ENCODE data around the gene HOXD10.

Gene HOXD10

DNA sequence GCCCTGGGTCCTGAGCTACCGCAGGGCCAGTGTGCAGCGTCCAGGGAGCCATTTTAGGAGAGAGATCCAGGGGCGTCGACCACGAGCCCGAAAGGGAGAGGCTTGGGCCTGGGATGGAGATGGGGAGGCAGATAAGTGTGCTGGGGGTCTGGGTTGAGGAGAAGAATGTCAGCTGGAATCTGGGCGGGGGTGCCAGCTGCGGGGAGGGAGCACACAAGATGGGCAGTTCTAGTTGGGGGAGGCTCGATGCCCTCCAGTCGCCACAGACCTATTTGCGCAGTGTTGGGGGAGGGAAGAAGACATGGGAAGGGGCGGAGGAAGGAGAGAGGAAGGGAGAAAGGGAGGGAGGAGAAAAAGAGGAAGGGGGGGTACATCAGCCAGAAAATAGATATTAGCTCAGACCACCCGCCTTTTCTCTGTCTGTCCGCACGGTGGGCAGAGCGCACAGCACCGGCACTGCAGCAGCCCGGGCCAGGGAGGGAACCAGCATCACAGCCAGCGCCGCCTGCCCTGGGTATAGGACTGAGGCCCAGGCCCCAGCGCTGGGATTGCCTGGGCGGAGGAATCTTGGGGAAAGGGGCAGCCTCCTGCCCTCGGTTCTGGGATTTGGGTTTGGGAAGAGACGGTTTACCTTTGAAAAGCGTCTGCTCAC lies 11.4 kb upstream of the HOXD10 start:
- DNase-seq (ENCODE audit: low read depth in 1 of 2, low spot score in 1 of 2), result no peak
- no peak overlapping the region for H3K4me3 ChIP-seq (replicated peaks; ENCODE audit: insufficient read depth, low read length)
- TF ChIP-seq SPI1 (IDR thresholded peaks at IDR 0.05; ENCODE audit: borderline replicate concordance, low read depth) (no peak), GABPA (IDR thresholded peaks at IDR 0.05; ENCODE audit: low read depth) (no peak), POLR2AphosphoS5 (IDR thresholded peaks at IDR 0.05; ENCODE audit: low read depth) (no peak)
- TF ChIP-seq, protein P1, sequence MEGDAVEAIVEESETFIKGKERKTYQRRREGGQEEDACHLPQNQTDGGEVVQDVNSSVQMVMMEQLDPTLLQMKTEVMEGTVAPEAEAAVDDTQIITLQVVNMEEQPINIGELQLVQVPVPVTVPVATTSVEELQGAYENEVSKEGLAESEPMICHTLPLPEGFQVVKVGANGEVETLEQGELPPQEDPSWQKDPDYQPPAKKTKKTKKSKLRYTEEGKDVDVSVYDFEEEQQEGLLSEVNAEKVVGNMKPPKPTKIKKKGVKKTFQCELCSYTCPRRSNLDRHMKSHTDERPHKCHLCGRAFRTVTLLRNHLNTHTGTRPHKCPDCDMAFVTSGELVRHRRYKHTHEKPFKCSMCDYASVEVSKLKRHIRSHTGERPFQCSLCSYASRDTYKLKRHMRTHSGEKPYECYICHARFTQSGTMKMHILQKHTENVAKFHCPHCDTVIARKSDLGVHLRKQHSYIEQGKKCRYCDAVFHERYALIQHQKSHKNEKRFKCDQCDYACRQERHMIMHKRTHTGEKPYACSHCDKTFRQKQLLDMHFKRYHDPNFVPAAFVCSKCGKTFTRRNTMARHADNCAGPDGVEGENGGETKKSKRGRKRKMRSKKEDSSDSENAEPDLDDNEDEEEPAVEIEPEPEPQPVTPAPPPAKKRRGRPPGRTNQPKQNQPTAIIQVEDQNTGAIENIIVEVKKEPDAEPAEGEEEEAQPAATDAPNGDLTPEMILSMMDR (IDR thresholded peaks at IDR 0.05; ENCODE audit: insufficient read depth, low read length), result no peak
- TF ChIP-seq, protein P2, sequence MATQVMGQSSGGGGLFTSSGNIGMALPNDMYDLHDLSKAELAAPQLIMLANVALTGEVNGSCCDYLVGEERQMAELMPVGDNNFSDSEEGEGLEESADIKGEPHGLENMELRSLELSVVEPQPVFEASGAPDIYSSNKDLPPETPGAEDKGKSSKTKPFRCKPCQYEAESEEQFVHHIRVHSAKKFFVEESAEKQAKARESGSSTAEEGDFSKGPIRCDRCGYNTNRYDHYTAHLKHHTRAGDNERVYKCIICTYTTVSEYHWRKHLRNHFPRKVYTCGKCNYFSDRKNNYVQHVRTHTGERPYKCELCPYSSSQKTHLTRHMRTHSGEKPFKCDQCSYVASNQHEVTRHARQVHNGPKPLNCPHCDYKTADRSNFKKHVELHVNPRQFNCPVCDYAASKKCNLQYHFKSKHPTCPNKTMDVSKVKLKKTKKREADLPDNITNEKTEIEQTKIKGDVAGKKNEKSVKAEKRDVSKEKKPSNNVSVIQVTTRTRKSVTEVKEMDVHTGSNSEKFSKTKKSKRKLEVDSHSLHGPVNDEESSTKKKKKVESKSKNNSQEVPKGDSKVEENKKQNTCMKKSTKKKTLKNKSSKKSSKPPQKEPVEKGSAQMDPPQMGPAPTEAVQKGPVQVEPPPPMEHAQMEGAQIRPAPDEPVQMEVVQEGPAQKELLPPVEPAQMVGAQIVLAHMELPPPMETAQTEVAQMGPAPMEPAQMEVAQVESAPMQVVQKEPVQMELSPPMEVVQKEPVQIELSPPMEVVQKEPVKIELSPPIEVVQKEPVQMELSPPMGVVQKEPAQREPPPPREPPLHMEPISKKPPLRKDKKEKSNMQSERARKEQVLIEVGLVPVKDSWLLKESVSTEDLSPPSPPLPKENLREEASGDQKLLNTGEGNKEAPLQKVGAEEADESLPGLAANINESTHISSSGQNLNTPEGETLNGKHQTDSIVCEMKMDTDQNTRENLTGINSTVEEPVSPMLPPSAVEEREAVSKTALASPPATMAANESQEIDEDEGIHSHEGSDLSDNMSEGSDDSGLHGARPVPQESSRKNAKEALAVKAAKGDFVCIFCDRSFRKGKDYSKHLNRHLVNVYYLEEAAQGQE (IDR thresholded peaks at IDR 0.05; ENCODE audit: insufficient replicate concordance, low read depth), result no peak
- H3K27ac ChIP-seq (replicated peaks), result no peak overlapping the region
- H3K27me3 ChIP-seq (ENCODE audit: insufficient read depth, poor library complexity, severe bottlenecking), result peaks cover 82% of the 10 kb centered on the region

DNA sequence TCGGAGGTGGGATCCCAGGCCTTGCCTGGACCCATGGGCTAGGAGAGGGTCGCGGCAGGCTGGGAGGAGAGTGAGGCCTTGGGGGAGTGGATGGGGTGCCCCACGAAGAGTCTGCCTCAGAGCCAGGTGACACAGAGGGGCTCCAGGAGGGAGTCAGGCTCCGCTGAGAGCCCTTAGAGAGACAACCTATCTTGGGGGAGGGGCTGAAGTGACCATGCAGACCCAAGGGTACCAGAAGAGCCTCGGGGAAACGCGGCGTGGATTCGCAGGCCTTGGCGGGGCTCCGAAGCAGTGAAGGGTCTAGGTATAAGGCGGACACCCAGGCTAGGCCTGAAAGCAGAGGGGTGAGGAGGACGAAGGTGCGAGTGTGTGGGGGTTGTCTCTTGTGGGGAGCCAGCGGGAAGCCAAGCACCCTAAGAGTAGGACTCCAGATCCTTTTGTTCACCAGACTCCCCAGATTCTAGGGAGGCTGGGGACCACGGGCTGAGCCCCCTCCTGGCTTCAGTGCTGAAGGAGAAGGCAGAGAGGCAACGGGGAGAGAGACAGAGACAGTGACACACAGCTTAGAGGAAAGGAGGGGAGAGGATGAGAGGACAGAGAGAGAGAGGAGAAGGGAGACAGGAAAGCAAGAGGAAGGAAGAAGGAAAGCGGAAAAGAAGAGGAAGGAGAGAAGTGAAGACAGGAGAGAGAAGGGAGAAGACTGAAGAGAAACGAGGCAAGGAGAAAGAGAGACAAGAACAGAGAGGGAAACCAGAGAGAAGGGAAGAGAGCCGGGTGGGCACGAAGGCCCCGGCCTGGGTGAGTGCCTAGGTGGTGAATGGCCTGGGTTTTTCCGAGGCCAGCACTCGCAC lies 10.6 kb upstream of the HOXD10 start:
- no peak overlapping the region for H3K4me3 ChIP-seq (replicated peaks; ENCODE audit: insufficient read depth, low read length)
- H3K27me3 ChIP-seq (ENCODE audit: insufficient read depth, poor library complexity, severe bottlenecking), result peaks cover 80% of the 10 kb centered on the region
- no peak overlapping the region for H3K27ac ChIP-seq (replicated peaks)
- no peak for DNase-seq (ENCODE audit: low read depth in 1 of 2, low spot score in 1 of 2)
- TF ChIP-seq SPI1 (IDR thresholded peaks at IDR 0.05; ENCODE audit: borderline replicate concordance, low read depth) (no peak), GABPA (IDR thresholded peaks at IDR 0.05; ENCODE audit: low read depth) (no peak), POLR2AphosphoS5 (IDR thresholded peaks at IDR 0.05; ENCODE audit: low read depth) (no peak)
- TF ChIP-seq, protein P1 (IDR thresholded peaks at IDR 0.05; ENCODE audit: insufficient read depth, low read length), result no peak
- TF ChIP-seq, protein P2 (IDR thresholded peaks at IDR 0.05; ENCODE audit: insufficient replicate concordance, low read depth), result no peak

DNA sequence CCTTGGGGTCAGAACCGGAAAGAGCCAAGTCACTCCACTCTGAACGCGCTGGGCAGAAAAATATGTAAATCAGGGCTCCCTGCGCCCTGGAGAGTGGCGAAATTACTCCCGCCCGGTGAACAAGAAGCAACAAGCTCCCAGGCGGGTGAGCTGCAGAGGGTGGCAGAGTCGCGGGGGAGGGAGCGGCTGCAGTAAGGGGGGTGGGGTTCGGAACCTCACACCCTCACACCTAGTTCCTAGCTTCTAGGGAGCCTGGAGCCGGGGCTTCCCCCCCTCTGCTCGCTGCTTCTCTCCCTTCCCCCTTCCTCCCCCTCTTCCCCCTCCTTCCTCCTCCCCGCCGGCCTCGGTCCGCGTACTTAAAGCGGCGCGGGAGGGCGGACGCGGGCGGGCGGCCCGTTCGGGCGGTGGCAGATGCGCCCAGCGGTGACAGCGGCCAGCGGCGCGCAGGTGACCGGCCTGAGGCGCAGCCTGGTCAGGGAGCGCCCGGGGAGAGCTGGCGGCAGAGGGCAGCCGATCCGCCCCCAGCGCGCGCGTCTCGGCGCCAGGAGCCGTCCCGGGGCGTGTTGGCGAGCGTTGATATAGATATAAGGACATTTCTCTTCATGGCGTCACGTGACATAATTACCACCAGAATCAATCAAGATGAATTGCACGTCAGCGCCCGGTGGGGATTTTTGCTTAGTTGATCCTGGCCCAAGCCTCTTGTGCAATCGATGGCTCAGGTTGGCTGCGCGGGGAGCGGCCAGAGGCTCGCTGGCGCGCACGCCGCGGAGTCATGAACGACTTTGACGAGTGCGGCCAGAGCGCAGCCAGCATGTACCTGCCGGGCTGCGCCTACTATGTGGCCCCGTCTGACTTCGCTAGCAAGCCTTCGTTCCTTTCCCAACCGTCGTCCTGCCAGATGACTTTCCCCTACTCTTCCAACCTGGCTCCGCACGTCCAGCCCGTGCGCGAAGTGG lies 9.7 kb upstream of the HOXD10 start, which contains the start of gene HOXD11:
HOXD11 (plus strand) TSS at position 700 of the 959 bp plus-strand sequence; CDS start at position 776, 76 bp downstream.
- H3K27ac ChIP-seq (replicated peaks), result no peak within 1 kb of the TSS
- no peak within 1 kb of the TSS; the same call in 1 of the 2 replicates for H3K4me3 ChIP-seq (replicated peaks; ENCODE audit: insufficient read depth, low read length)
- no peak for DNase-seq (ENCODE audit: low read depth in 1 of 2, low spot score in 1 of 2)
- TF ChIP-seq POLR2AphosphoS5 (IDR thresholded peaks at IDR 0.05; ENCODE audit: low read depth), result no peak
- TF ChIP-seq, protein P1 (IDR thresholded peaks at IDR 0.05; ENCODE audit: insufficient read depth, low read length), result no peak
- TF ChIP-seq GABPA (IDR thresholded peaks at IDR 0.05; ENCODE audit: low read depth), result no peak
- no peak for TF ChIP-seq SPI1 (IDR thresholded peaks at IDR 0.05; ENCODE audit: borderline replicate concordance, low read depth)
- TF ChIP-seq, protein P2 (IDR thresholded peaks at IDR 0.05; ENCODE audit: insufficient replicate concordance, low read depth), result no peak
- peaks cover 75% of the 10 kb centered on the region for H3K27me3 ChIP-seq (ENCODE audit: insufficient read depth, poor library complexity, severe bottlenecking)

Data from HL-60 (cell line).